Measurements from ENCODE around the gene THEM5.

- TF ChIP-seq POLR2AphosphoS5 (IDR thresholded peaks at IDR 0.05; ENCODE audit: low read depth, low read length) (no peak), POLR2A (IDR thresholded peaks at IDR 0.05; ENCODE audit: low read depth, low read length) (no peak), TAF1 (IDR thresholded peaks at IDR 0.05; ENCODE audit: borderline replicate concordance, low read depth, low read length) (no peak)
These were observed 16.3 kb downstream of the THEM5 start for GRCh38 chr1:151837197-151837596.

Data from GM12892 (cell line).